HEK293 (cell line): ENCODE measurements around the gene NT5C2.

Experiments used
- CTCF ChIA-PET: fragments of 350-600 bp; formaldehyde crosslinking; extraction: SDS; loops from one replicate; lab custom pipeline; 2021; ENCODE audit warnings: antibody characterized with exemption; lab: Yijun Ruan, JAX
- POLR2A ChIA-PET: fragments of 300-600 bp; formaldehyde crosslinking; extraction: SDS; loops from one replicate; lab custom pipeline; 2020; ENCODE audit warnings: antibody characterized with exemption, inconsistent platforms; lab: Yijun Ruan, JAX
- H3K27ac ChIP-seq: fragments of 200-500 bp; sonication (Bioruptor generic); 2 replicates; pipeline ENCODE4 v1.5.1; 2014; ENCODE audit warnings: low read depth, low read length, control low read depth, inconsistent platforms; ENCODE audit errors: extremely low read depth
- H3K36me3 ChIP-seq, 2 experiments: fragments of 200-500 bp in 1 of 2; sonication (Bioruptor generic) in 1 of 2; 1 replicate in 1 of 2; 2 replicates in 1 of 2; pipeline ENCODE4 v1.5.1; 2014 to 2017; ENCODE audit warnings: inconsistent platforms in 2 of 2, low read length in 2 of 2; ENCODE audit not compliant: control insufficient read depth in 2 of 2, insufficient read depth in 1 of 2
- H3K4me1 ChIP-seq: fragments of 200-500 bp; sonication (Bioruptor generic); 2 replicates; pipeline ENCODE4 v1.5.1; 2014; ENCODE audit warnings: mild to moderate bottlenecking, low read length, inconsistent platforms; ENCODE audit not compliant: control insufficient read depth, insufficient read depth
- H3K4me3 ChIP-seq: 2 replicates; pipeline ENCODE4 v1.5.1; 2011; ENCODE audit warnings: low read depth, mild to moderate bottlenecking, control low read depth, low read length, moderate library complexity
- H3K9me3 ChIP-seq: fragments of 200-500 bp; sonication (Bioruptor generic); 2 replicates; pipeline ENCODE4 v1.5.1; 2014; ENCODE audit warnings: low read depth, low read length, inconsistent platforms; ENCODE audit not compliant: control insufficient read depth, insufficient read depth
- BCL11A ChIP-seq: fragments of 450-650 bp; formaldehyde crosslinking; IDR thresholded peaks from 2 replicates; pipeline ENCODE4 v1.5.1; 2016; ENCODE audit warnings: low read depth, missing biosample characterization, missing genetic modification characterization
- CTCF ChIP-seq: fragments of 450-650 bp; formaldehyde crosslinking; IDR thresholded peaks from 2 replicates; pipeline ENCODE4 v1.5.1; 2016; ENCODE audit warnings: missing biosample characterization, missing genetic modification characterization
- OSR2 ChIP-seq: fragments of 450-650 bp; formaldehyde crosslinking; IDR thresholded peaks from 2 replicates; pipeline ENCODE4 v1.5.1; 2016; ENCODE audit warnings: missing biosample characterization, missing genetic modification characterization
- PRDM2 ChIP-seq: fragments of 450-650 bp; formaldehyde crosslinking; IDR thresholded peaks from 2 replicates; pipeline ENCODE4 v1.5.1; 2016; ENCODE audit warnings: missing biosample characterization, missing genetic modification characterization, borderline replicate concordance
- RBAK ChIP-seq: fragments of 450-650 bp; formaldehyde crosslinking; IDR thresholded peaks from 2 replicates; pipeline ENCODE4 v1.5.1; 2016; ENCODE audit warnings: missing biosample characterization, missing genetic modification characterization
- ZBTB20 ChIP-seq: fragments of 450-650 bp; formaldehyde crosslinking; IDR thresholded peaks from 2 replicates; pipeline ENCODE4 v1.5.1; 2016; ENCODE audit warnings: missing biosample characterization, missing genetic modification characterization
- ZNF148 ChIP-seq: fragments of 450-650 bp; formaldehyde crosslinking; IDR thresholded peaks from 2 replicates; pipeline ENCODE4 v1.5.0; 2017; ENCODE audit warnings: missing biosample characterization, missing genetic modification characterization, borderline replicate concordance
- ZNF175 ChIP-seq: fragments of 450-650 bp; formaldehyde crosslinking; IDR thresholded peaks from 2 replicates; pipeline ENCODE4 v1.5.1; 2016; ENCODE audit warnings: missing biosample characterization, missing genetic modification characterization
- ZNF248 ChIP-seq: fragments of 450-650 bp; formaldehyde crosslinking; IDR thresholded peaks from 2 replicates; pipeline ENCODE4 v1.5.1; 2017; ENCODE audit warnings: missing biosample characterization, missing genetic modification characterization
- ZNF292 ChIP-seq: fragments of 450-650 bp; formaldehyde crosslinking; IDR thresholded peaks from 2 replicates; pipeline ENCODE4 v1.5.1; 2016; ENCODE audit warnings: low read depth, missing biosample characterization, missing genetic modification characterization, borderline replicate concordance
- ZNF311 ChIP-seq: fragments of 450-650 bp; formaldehyde crosslinking; IDR thresholded peaks from 2 replicates; pipeline ENCODE4 v1.5.1; 2017; ENCODE audit warnings: missing biosample characterization, missing genetic modification characterization, borderline replicate concordance
- ZNF341 ChIP-seq: fragments of 450-650 bp; formaldehyde crosslinking; IDR thresholded peaks from 2 replicates; pipeline ENCODE4; 2016; ENCODE audit warnings: low read depth, missing biosample characterization, missing genetic modification characterization
- ZNF521 ChIP-seq: fragments of 450-650 bp; formaldehyde crosslinking; IDR thresholded peaks from 2 replicates; pipeline ENCODE4 v1.5.1; 2017; ENCODE audit warnings: missing biosample characterization, mild to moderate bottlenecking, missing genetic modification characterization
- ZNF626 ChIP-seq: fragments of 450-650 bp; sonication (Bioruptor Pico); formaldehyde crosslinking; IDR thresholded peaks from 2 replicates; pipeline ENCODE4 v1.5.1; 2018; ENCODE audit warnings: missing biosample characterization, missing genetic modification characterization, inconsistent platforms

Gene NT5C2

DNA sequence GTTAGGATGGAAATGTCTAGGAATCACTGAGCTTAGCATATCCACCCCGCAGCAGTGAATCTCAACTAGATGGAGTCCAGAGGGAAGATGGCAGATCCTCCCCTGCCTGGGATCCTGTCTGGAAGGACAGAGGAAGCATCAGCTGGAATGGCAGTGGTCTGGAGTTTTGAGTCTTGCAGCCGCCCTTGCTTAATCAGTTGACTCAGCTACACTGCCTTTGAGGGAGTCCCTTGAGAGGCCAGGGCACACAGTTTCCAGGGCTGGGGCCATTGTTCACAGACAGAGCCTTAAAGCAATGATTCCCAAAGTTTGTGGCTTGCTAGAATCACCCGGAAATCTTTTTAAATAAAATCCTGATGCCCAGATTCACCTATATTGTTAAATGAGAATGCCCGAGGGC, 128.1 kb downstream of the NT5C2 start (continued):
- TF ChIP-seq PRDM2 (tag by site-specific recombination) (no peak), OSR2 (tag by site-specific recombination) (no peak), BCL11A (tag by site-specific recombination) (no peak), ZNF292 (no peak), ZNF148 (no peak), ZNF175 (no peak)

GRCh38 chr10:103062854-103063590, 130.1 kb downstream of the NT5C2 start:
- H3K9me3 ChIP-seq: no peaks in the 10 kb centered on the region
- CTCF ChIA-PET: interaction anchor here (0.6 to 2.7 kb wide), 7 partner anchors 8 to 228 kb away, joined by 3 to 18 read pairs (median 4); partner anchors contain the start of genes CNNM2 and CYP17A1
- no peak overlapping the region for H3K4me3 ChIP-seq
- H3K4me1 ChIP-seq: no peaks in the 10 kb centered on the region
- H3K27ac ChIP-seq: no peak overlapping the region
- no peaks in the 10 kb centered on the region; a peak in 1 of 3 replicates for H3K36me3 ChIP-seq
- TF ChIP-seq ZNF311 (tag by site-specific recombination) (no peak), CTCF (peak; percentile 48; the same call in 1 of the 2 replicates), ZNF626 (tag by site-specific recombination) (no peak), ZBTB20 (tag by site-specific recombination) (no peak), RBAK (no peak)
- TF ChIP-seq, all 188 proteins: peak for 1
- POLR2A ChIA-PET: interaction anchor here (2.3 kb wide), 1 partner anchor 145 kb away, joined by 6 read pairs; the partner anchor contains the start of gene CNNM2

- ChIA-PET POLR2A (interaction anchor here (0.6 kb wide), 1 partner anchor 14 kb away, joined by 4 read pairs; no protein-coding TSS in a partner anchor), CTCF (interaction anchor here (0.7 to 1.1 kb wide), 2 partner anchors 13 to 19 kb away, joined by 3 read pairs; no protein-coding TSS in a partner anchor)
- Histone ChIP-seq H3K27ac (no peak overlapping the region), H3K4me1 (no peaks in the 10 kb centered on the region), H3K9me3 (no peaks in the 10 kb centered on the region), H3K36me3 (peaks cover 0 to 4% of the 10 kb centered on the region in 2 experiments; a peak in 2 of 3 replicates)
- no peak for TF ChIP-seq ZNF248 (tag by site-specific recombination)
- TF ChIP-seq ZNF521 (tag by site-specific recombination): no peak
- TF ChIP-seq ZNF341 (tag by site-specific recombination): no peak
- TF ChIP-seq, all 188 proteins: peak for 0
- no peak overlapping the region for H3K4me3 ChIP-seq
Measured at GRCh38 chr10:103060575-103060974, 132.5 kb downstream of the NT5C2 start.
